ENCODE results near the gene ICAM5. TPM values are rescaled to one million over a fixed set of nuclear protein-coding genes. Genes with fewer than 3 reads are reported as not detected.
A peak's percentile ranks its signal among the peaks of the same experiment; 100 is the strongest.
"Not testable (repeated sequence)": the region's sequence is repeated elsewhere in the genome, so short reads cannot be mapped to it uniquely, and the experiment has no call there.

The ICAM5 gene, protein sequence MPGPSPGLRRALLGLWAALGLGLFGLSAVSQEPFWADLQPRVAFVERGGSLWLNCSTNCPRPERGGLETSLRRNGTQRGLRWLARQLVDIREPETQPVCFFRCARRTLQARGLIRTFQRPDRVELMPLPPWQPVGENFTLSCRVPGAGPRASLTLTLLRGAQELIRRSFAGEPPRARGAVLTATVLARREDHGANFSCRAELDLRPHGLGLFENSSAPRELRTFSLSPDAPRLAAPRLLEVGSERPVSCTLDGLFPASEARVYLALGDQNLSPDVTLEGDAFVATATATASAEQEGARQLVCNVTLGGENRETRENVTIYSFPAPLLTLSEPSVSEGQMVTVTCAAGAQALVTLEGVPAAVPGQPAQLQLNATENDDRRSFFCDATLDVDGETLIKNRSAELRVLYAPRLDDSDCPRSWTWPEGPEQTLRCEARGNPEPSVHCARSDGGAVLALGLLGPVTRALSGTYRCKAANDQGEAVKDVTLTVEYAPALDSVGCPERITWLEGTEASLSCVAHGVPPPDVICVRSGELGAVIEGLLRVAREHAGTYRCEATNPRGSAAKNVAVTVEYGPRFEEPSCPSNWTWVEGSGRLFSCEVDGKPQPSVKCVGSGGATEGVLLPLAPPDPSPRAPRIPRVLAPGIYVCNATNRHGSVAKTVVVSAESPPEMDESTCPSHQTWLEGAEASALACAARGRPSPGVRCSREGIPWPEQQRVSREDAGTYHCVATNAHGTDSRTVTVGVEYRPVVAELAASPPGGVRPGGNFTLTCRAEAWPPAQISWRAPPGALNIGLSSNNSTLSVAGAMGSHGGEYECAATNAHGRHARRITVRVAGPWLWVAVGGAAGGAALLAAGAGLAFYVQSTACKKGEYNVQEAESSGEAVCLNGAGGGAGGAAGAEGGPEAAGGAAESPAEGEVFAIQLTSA
- total RNA-seq, result 0.67 TPM
- long read RNA-seq, result 0 reads

DNA sequence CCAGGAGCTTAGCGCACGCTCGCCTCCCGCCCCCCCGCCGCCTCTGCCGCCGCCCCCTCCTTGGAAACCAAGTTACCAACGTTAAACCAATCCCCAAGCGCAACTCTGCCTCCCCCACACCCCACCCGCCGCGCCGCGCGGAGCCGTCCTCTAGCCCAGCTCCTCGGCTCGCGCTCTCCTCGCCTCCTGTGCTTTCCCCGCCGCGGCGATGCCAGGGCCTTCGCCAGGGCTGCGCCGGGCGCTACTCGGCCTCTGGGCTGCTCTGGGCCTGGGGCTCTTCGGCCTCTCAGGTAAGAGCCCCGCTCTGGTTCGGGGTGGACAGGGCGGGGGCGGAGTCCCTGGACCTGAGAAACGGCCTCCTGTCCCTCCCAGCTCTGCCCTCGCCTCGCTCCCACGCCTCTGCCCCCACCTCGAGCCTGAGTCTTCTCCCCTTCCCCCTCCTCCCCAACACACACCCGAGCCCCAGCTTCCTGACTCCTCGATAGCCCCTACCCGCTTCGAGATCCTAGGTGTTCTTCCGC, at the start of gene ICAM5:
Gene ICAM5 (plus strand): TSS at position 117 of the 521 bp plus-strand sequence. CDS start 92 bp downstream, at position 209.
- intact Hi-C loops (cut with DNase I), result no loop called here
- no peak for DNase-seq (ENCODE audit: low spot score)

DNA sequence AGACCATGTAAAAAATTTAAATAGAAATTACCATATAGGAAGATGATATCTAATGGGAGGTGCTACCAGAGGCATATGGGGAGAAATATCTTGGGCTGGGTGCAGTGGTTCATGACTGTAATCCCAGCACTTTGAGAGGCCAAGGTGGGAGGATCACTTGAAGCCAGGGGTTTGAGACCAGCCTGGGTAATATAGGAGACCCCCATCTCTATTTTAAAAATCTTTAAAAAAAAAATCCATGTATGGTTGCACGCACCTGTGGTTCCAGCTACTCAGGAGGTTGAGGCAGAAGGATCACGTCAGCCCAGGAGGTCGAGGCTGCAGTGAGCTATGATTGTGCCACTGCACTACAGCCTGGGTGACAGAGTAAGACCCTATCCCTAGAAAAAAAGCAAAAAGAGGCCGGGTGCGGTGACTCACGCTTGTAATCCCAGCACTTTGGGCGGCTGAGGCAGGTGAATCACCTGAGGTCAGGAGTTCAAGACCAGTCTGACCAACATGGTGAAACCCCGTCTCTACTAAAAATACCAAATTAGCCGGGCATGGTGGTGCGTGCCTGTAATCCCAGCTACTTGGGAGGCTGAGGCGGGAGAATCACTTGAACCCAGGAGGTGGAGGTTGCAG, 47.8 kb upstream of the ICAM5 start:
- intact Hi-C loops (cut with DNase I); DNase-seq (ENCODE audit: low spot score): not testable (repeated sequence)

DNA sequence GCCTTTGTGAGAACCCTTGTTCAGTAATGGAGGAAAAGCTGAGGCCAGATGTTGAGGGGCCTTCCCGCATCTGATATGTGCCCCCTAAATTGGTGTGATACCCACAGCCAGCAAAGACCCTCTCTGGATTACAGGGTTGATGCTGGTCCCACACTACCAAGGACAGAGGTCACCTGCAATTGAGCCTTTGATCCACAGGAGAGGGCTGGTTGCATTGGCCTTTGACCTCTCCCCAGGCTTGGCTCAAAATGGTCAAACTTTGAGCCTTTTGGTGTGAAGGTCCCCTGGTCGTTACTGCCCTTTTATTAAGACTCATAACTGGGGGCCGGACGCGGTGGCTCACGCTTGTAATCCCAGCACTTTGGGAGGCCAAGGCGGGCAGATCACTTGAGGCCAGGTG, 46.1 kb upstream of the ICAM5 start:
- intact Hi-C loops (cut with DNase I), result no loop called here
- DNase-seq (ENCODE audit: low spot score), result no peak

DNA sequence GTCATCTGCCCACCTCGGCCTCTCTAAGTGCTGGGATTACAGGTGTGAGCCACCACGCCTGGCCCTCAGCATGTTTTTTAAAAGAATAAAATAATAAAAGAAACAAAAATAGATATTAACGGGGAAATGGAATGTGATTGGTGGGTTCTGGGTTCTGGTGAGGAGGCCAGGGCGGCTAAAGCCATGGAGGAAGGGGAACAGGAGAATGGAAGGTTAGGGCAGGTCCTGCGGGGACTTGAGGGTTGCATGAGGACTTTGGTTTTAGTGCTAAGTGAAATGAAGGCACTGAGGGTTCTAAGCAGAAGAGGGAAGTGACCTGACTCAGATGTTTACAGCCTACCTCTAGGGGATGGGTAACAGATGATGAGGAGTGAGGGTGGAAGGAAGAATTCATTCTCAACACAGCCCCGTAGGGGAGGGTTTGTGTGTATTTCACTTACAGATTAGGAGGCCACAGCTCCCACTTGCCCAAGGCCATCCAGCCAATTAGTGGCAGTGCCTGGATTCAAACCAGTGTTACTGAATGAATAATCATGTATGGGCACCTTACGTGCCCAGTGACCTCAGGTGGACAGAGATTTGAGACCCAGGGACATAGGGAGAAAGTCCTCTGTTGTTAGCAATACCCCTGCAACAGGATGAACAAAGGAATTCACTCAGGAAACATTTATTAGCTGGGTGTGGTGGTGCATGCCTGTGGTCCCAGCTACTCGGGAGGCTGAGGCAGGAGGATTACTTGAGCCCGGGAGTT, 44.4 kb upstream of the ICAM5 start:
- DNase-seq (ENCODE audit: low spot score), result no peak
- intact Hi-C loops (cut with DNase I), result no loop called here

DNA sequence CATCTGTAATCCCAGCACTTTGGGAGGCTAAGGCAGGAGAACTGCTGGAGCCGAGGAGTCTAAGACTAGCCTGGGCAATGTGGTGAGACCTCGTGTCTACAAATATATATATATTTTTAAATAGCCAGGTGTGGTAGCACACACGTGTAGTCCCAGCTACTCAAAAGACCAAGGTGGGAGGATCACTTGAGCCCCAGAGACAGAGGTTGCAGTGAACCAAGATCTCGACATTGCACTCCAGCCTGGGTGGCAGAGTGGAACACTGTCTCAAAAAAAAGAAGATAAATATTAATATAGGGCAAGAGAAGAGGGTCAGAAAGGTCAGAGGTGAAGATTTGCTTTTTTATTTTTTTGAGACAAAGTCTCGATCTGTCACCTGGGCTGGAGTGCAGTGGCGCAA, 43.2 kb upstream of the ICAM5 start:
- intact Hi-C loops (cut with DNase I), result no loop called here
- no peak for DNase-seq (ENCODE audit: low spot score)

DNA sequence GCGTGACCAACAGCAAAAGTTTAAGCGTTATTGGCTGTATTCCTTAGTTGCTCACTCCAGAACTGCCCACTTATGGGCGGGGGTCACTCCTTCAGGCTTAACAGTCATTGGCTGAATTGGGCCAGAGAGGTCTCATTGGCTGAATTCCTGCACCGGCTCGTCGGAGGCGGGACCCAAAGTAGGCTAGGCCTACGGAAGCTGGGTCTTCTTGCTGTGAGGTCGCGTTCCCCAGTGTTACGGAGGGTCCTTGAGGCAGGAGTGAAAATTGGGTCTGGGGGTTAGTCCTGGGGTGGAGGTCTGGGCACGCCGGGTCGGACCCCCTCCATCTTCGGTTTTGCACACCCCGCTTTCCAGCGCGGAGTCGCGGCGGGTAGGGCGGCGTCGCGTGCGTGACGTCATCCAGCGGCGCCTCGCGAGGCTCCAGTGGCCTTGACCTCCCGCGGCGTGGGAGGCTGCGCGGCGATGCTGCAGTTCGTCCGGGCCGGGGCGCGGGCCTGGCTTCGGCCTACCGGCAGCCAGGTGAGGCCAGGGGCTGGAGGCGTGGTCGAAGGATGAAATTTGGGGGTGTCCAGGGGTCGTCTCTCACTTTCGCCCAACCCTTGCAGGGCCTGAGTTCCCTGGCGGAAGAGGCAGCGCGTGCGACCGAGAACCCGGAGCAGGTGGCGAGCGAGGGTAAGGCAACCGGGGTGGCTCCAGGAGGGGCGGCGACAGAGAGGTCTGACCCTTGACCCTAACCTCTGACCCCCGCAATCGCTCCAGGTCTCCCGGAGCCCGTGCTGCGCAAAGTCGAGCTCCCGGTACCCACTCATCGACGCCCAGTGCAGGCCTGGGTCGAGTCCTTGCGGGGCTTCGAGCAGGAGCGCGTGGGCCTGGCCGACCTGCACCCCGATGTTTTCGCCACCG, 37.7 kb upstream of the ICAM5 start, which contains the start of gene MRPL4:
Gene MRPL4 (plus strand): TSS at position 423 of the 903 bp plus-strand sequence. CDS start 40 bp downstream, at position 463.
- DNase-seq (ENCODE audit: low spot score), result peak; percentile 98
- intact Hi-C loops (cut with DNase I), result loop anchor here (2.0 to 5.0 kb wide), 4 partner anchors 23 to 320 kb away; partner anchors contain the start of genes DNMT1 and PPAN

DNA sequence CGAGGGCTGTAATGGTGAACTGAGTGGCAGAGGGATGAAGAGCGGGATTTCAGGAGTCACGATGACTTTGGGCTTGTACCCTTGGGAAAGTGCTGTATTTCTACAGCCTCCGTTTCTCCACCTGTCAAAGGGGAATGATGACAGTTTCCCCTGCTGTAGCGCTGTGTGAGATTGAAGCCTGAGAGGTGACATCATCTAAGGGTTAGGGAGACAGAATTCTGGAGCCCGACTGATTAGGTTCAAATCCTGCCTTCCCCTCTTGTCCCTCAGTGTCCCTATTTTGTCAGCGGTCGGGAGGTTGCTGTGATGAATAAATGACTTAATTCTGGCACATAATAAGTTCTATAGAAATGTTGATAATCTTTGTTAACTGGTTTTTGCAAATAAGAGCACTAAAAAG, 37.0 kb upstream of the ICAM5 start:
- DNase-seq (ENCODE audit: low spot score), result no peak
- intact Hi-C loops (cut with DNase I), result loop anchor here (2.0 to 5.0 kb wide), 3 partner anchors 58 to 320 kb away; partner anchors contain the start of genes DNMT1 and PPAN

DNA sequence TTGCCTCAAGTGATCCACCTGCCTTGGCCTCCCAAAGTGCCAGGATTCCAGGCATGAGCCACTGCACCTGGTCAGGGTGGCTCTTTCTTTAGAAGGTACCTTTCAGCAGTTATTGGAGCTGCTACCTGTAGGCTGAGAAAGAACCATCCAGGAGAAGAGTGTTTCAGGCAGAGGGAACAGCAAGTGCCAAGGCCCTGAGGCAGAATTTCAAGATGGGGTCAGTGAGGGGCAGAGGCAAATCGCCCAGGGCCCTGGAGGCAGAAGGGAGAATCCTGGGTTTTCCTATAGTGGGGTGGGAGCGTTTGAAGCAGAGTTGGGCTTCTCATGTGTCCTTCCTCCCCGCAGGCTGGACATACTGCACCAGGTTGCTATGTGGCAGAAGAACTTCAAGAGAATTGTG, 35.5 kb upstream of the ICAM5 start:
- intact Hi-C loops (cut with DNase I), result loop anchor here (5.0 kb wide), 2 partner anchors 147 to 322 kb away; partner anchors contain the start of gene PPAN
- no peak for DNase-seq (ENCODE audit: low spot score)

DNA sequence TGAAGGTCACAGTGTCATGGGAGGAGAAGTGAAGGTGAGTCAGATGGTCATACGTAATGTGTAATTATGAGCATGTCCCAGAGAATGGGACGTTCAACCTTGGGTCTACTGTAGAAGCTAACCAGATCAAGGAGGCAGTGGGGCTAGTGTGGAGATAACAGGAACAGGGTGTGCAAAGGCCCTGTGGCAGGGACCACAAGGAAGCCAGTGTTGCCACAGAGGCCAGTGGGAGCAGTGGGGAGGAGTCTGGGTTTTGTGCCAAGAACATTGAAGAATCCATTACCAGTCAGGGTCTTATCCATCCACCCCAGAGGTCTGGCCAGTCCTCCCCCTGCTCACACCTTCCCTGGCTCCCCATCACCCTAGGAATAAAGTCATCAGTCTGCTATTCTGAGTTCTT, 34.4 kb upstream of the ICAM5 start:
- no peak for DNase-seq (ENCODE audit: low spot score)
- intact Hi-C loops (cut with DNase I), result no loop called here

DNA sequence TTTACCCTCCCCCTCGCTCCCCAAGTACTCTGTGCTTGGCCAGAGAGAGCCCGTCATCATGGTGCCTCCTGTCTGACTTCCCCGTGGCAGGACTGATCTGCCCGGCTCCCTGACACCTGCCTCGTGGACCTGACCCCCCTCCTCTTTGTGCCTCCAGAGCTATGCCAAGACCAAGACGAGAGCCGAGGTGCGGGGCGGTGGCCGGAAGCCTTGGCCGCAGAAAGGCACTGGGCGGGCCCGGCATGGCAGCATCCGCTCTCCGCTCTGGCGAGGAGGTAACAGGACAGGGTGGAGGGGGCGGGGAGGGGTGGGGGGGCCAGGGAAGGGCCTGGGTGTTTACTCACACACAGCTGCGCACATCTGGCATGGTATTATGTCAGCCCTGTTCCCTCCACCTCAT, 33.2 kb upstream of the ICAM5 start:
- DNase-seq (ENCODE audit: low spot score), result no peak
- intact Hi-C loops (cut with DNase I), result no loop called here

DNA sequence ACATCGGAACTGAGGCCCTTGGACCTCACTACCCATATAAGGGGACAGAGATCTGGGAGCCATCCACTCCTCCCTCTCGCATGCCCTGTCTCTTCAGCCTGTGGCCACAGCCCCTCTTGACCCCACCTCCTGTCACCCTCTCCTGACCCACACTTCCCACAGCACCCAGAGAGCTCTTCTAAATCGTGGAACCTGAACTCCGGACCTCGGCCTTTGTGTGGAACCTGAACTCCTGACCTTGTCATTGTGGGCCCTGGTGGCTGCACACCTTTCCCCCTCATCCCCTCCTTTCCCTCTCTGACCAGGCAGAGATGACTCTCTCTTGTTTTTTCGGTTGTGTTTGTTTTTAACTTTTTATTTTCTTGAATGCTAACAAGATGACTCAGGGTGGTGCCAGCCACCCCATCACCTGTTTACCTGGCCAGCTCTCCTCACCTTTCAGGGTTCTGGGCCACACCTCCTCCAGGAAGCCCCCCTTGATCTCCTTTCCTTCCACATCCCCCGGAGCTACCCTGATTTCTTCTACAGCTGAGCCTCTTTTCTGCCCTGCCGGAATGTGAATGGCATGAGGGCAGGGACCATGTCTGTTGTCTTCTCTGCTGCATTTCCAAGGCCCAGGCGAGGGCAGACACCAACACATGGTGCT, 32.7 kb upstream of the ICAM5 start:
- intact Hi-C loops (cut with DNase I), result no loop called here
- DNase-seq (ENCODE audit: low spot score), result no peak

DNA sequence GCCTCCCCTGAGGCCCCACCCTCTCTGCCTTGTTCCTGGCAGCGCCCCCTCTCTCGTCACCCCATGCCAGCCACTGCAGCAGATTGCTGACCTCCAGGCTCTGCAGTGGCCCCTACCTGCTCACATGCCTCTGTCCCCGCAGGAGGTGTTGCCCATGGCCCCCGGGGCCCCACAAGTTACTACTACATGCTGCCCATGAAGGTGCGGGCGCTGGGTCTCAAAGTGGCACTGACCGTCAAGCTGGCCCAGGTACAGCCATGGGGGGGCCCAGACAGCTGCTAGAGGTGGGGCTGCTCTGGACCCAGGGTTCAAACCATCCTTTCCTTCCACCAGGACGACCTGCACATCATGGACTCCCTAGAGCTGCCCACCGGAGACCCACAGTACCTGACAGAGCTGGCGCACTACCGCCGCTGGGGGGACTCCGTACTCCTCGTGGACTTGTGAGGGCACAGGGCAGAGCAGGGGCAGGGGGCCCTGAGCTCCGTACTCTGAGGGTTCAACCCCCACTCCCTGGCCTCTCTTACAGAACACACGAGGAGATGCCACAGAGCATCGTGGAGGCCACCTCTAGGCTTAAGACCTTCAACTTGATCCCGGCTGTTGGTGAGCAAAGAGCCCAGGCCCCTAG, 31.6 kb upstream of the ICAM5 start:
- intact Hi-C loops (cut with DNase I), result loop anchor here (2.0 kb wide), 1 partner anchor 131 kb away; no protein-coding TSS in a partner anchor
- DNase-seq (ENCODE audit: low spot score), result no peak

DNA sequence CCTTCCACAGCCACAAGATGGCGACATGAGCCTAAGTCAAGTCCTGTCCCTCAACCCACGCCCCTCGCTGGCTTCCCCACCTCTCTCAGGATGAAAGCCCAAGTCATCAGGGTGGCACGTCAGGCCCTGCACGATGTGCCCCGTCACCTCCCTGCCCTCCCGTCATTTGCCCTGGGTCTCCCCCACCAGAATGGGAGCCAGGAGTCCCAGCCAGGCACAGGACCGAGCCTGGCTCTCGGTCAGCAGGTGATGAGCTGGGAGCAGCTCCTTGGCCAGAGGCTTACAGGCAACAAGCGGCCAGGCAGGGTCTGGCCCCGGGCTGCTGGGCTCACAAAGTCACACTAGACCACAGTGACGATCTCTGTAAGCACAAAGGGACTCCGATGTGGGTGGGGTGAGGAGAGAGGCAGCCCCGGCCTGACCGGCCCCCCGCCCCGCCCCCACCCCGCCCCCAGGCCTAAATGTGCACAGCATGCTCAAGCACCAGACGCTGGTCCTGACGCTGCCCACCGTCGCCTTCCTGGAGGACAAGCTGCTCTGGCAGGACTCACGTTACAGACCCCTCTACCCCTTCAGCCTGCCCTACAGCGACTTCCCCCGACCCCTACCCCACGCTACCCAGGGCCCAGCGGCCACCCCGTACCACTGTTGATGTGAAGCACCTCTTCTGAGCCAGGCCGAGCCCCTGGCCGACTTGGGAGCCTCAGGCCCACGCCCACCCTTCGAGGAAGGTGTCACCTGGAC, 30.4 kb upstream of the ICAM5 start:
- intact Hi-C loops (cut with DNase I), result loop anchor here (2.0 kb wide), 1 partner anchor 129 kb away; no protein-coding TSS in a partner anchor

DNA sequence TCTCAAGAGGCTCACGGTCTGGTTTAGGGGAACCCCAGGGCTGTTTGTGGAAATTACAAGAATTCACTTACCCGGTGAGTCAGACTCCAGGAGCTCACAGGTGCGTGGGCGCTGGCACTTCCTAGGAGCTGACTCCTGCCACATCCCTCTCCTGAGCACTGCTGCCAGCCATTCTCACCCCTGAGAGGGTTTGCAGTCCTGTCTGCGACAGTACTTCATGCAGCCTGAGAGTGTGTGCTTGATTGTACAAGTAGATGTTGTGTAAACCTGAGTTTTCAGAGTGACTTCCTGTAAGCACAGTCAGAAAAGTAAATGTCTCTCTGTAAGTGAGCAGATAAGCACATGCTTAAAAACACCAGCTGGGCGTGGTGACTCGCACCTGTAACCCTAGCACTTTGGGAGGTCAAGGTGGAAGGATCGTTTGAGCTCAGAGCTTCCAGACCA, 29.6 kb upstream of the ICAM5 start:
- no peak for DNase-seq (ENCODE audit: low spot score)
- intact Hi-C loops (cut with DNase I), result no loop called here

More for the DNA sequence above, 30.4 kb upstream of the ICAM5 start:
- DNase-seq (ENCODE audit: low spot score), result peak; percentile 86

DNA sequence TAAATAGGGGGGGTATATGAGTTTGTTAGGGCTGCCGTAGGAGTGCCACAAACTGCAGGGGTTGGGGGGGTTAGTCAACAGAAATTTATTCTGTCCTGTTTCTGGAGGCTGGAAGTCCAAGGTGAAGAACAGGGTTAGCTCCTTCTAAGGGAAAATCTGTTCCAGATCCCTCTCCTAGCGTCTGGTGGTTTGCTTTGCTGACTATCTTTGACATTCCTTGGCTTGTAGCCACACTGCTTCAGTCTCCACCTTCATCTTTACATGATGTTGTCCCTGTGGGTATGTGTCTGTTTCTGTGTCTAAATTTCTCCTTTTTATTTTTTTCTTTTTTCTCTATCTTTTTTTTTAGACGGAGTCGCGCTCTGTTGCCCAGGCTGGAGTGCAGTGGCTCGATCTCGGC, 27.0 kb upstream of the ICAM5 start:
- intact Hi-C loops (cut with DNase I), result no loop called here
- DNase-seq (ENCODE audit: low spot score), result no peak

DNA sequence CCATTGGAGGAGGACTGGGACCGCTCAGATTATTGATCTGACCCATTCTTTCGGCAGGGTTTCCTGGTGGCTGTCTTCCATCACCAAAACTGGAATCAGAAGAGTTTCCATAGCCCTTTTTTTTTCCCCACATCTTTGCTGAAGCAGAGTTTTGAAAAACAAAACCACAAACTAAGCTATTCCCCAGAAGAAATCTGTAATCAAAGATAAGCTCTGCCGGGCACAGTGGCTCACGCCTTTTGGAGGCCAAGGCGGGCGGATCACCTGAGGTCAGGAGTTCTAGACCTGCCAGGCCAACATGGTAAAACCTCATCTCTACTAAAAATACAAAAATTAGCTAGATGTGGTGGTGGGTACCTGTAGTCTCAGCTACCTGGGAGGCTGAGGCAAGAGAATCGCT, 23.0 kb upstream of the ICAM5 start:
- intact Hi-C loops (cut with DNase I), result no loop called here
- DNase-seq (ENCODE audit: low spot score), result no peak
